K562 (cell line): ENCODE data around the gene EVI5L. TPM values are rescaled to one million over a fixed set of nuclear protein-coding genes. Genes with fewer than 3 reads are reported as not detected.

Experiments used
- ATAC-seq: fragments of 200-7000 bp; cut with Tn5 transposase; 3 replicates; pipeline ENCODE4 v1.9.1; 2020; ENCODE audit warnings: moderate library complexity
- BruUV-seq: library from RNA; stranded (reverse); fragments of 400-500 nt; replicated peaks from 2 replicates; lab custom pipeline; 2021; lab: Mats Ljungman, UMichigan
- CTCF ChIA-PET: fragments of 300-600 bp; formaldehyde crosslinking; extraction: SDS; loops from one replicate; lab custom pipeline; 2021; ENCODE audit warnings: low intra/inter-chr PET ratio; lab: Yijun Ruan, JAX
- POLR2A ChIA-PET: fragments of 300-600, 350-650 bp; sonication (Branson Sonifier 250); formaldehyde crosslinking; extraction: SDS; loops from one replicate; lab custom pipeline; 2021; ENCODE audit warnings: antibody characterized with exemption, inconsistent platforms; lab: Yijun Ruan, JAX
- DNase-seq, 4 experiments: peaks; one replicate each; pipeline versions ENCODE4 v3.0.0 to v3.0.0-alpha.2; 2011 to 2018; ENCODE audit warnings: low spot score in 3 of 4, mixed read lengths in 3 of 4; ENCODE audit errors: extremely low read depth in 1 of 4
- FAIRE-seq: peaks from 2 replicates; lab custom pipeline; 2011; peaks lifted over from hg19 to GRCh38; lab: Jason Lieb, UNC
- H2AFZ ChIP-seq: 2 replicates; pipeline ENCODE4 v1.6.0; 2011; ENCODE audit warnings: low read depth, low read length, control low read depth, inconsistent platforms
- H3K27ac ChIP-seq: fragments of 200-600 bp; 3 replicates; pipeline ENCODE4 v1.8.0; 2011; ENCODE audit warnings: low read depth, mild to moderate bottlenecking, control low read depth, inconsistent platforms, low read length, moderate library complexity, mixed read lengths; ENCODE audit errors: extremely low read depth
- H3K27me3 ChIP-seq, 2 experiments: fragments of 300-600 bp in 1 of 2; 2 replicates in 1 of 2; 3 replicates in 1 of 2; pipeline versions ENCODE4 v1.6.0 to v1.8.0; 2011; ENCODE audit warnings: inconsistent platforms in 2 of 2, low read length in 2 of 2, mild to moderate bottlenecking in 1 of 2, mixed read lengths in 1 of 2, moderate library complexity in 1 of 2; ENCODE audit not compliant: control insufficient read depth in 2 of 2, insufficient read depth in 2 of 2
- H3K36me3 ChIP-seq: fragments of 300-600 bp; 3 replicates; pipeline ENCODE4 v1.8.0; 2011; ENCODE audit warnings: mild to moderate bottlenecking, low read length, inconsistent platforms; ENCODE audit not compliant: control insufficient read depth, insufficient read depth
- H3K4me1 ChIP-seq, 2 experiments: fragments of 200-600 bp in 1 of 2; replicated peaks in 1 of 2; 2 replicates in 1 of 2; 3 replicates in 1 of 2; pipeline versions ENCODE4 v1.5.1 to v1.8.0; 2011; ENCODE audit warnings: inconsistent platforms in 2 of 2, low read length in 2 of 2, mild to moderate bottlenecking in 1 of 2, mixed read lengths in 1 of 2, moderate library complexity in 1 of 2; ENCODE audit not compliant: control insufficient read depth in 2 of 2, insufficient read depth in 2 of 2
- H3K4me2 ChIP-seq: 2 replicates; pipeline ENCODE4 v1.6.1; 2011; ENCODE audit warnings: low read length, control low read depth, inconsistent platforms, mixed read lengths; ENCODE audit not compliant: insufficient read depth
- H3K4me3 ChIP-seq: fragments of 200-600 bp; sonication (generic), shearing (Covaris generic); 2 replicates; pipeline ENCODE4 v1.5.1; 2016; ENCODE audit warnings: control low read depth, inconsistent platforms
- H3K79me2 ChIP-seq: fragments of 200-600 bp; 3 replicates; pipeline ENCODE4 v1.8.0; 2011; ENCODE audit warnings: low read length, inconsistent platforms; ENCODE audit not compliant: control insufficient read depth, insufficient read depth
- H3K9ac ChIP-seq, 2 experiments: 2 replicates each; pipeline versions ENCODE4 v1.6.0 to v1.6.1; 2011; ENCODE audit warnings: low read depth in 2 of 2, low read length in 2 of 2, control low read depth in 1 of 2, inconsistent platforms in 1 of 2, mild to moderate bottlenecking in 1 of 2, mixed read lengths in 1 of 2; ENCODE audit not compliant: insufficient read depth in 1 of 2
- H3K9me1 ChIP-seq: one replicate; pipeline ENCODE4 v1.6.0; 2011; ENCODE audit warnings: inconsistent platforms, mild to moderate bottlenecking, low read length, moderate library complexity; ENCODE audit not compliant: control insufficient read depth, insufficient read depth
- H3K9me3 ChIP-seq: replicated peaks from 2 replicates; pipeline ENCODE4 v1.5.1; 2011; ENCODE audit warnings: low read depth, low read length, inconsistent platforms; ENCODE audit not compliant: control insufficient read depth, insufficient read depth
- H4K20me1 ChIP-seq: replicated peaks from 2 replicates; pipeline ENCODE4 v1.6.1; 2011; ENCODE audit warnings: low read length, inconsistent platforms, mixed read lengths; ENCODE audit not compliant: control insufficient read depth, insufficient read depth
- ARID1B ChIP-seq: fragments of 450-650 bp; IDR thresholded peaks from 2 replicates; pipeline ENCODE4 v1.6.1; 2016; ENCODE audit warnings: antibody characterized with exemption, mild to moderate bottlenecking, inconsistent platforms
- ARID3A ChIP-seq: IDR thresholded peaks from 2 replicates; pipeline ENCODE4 v1.6.1; 2012; ENCODE audit warnings: low read depth, low read length, improper control_type of control experiment, borderline replicate concordance
- BRD4 ChIP-seq: fragments of 200-600 bp; sonication (generic); IDR thresholded peaks from 2 replicates; pipeline ENCODE4 v1.6.1; 2017; ENCODE audit warnings: inconsistent platforms
- C11orf30 ChIP-seq: fragments of 450-650 bp; IDR thresholded peaks from 2 replicates; pipeline ENCODE4 v1.6.1; 2016; ENCODE audit warnings: low read depth, mild to moderate bottlenecking
- CBFA2T2 ChIP-seq: fragments of 450-650 bp; conservative IDR thresholded peaks from 2 replicates; pipeline ENCODE4 v1.6.1; 2017; ENCODE audit warnings: mild to moderate bottlenecking
- CBFA2T3 ChIP-seq: fragments of 450-650 bp; IDR thresholded peaks from 2 replicates; pipeline ENCODE4 v1.6.1; 2017
- CBX3 ChIP-seq, 2 experiments: IDR thresholded peaks; 1 replicate in 1 of 2; 2 replicates in 1 of 2; pipeline ENCODE4 v1.6.1; 2012; ENCODE audit warnings: inconsistent platforms in 2 of 2, low read length in 2 of 2, borderline replicate concordance in 1 of 2, control low read depth in 1 of 2
- FOXA1 ChIP-seq: fragments of 450-650 bp; IDR thresholded peaks from 2 replicates; pipeline ENCODE4 v1.6.1; 2016; ENCODE audit warnings: mild to moderate bottlenecking, borderline replicate concordance
- MAFF ChIP-seq: IDR thresholded peaks from 2 replicates; pipeline ENCODE4 v1.6.1; 2012; ENCODE audit warnings: low read length, improper control_type of control experiment
- MAFG ChIP-seq: fragments of 450-650 bp; conservative IDR thresholded peaks from 2 replicates; pipeline ENCODE4 v1.6.1; 2016; ENCODE audit warnings: missing genetic modification characterization, missing compliant biosample characterization
- MTA2 ChIP-seq: fragments of 450-650 bp; IDR thresholded peaks from 2 replicates; pipeline ENCODE4 v1.6.1; 2016; ENCODE audit warnings: low read depth
- PHF21A ChIP-seq: fragments of 450-650 bp; IDR thresholded peaks from 2 replicates; pipeline ENCODE4 v1.6.1; 2017; ENCODE audit warnings: low read depth, borderline replicate concordance
- PHF8 ChIP-seq: fragments of 200-600 bp; sonication (generic); IDR thresholded peaks from 2 replicates; pipeline ENCODE4 v1.6.1; 2012; ENCODE audit warnings: mixed run types, mild to moderate bottlenecking, inconsistent platforms, low read length, moderate library complexity, borderline replicate concordance
- RCOR1 ChIP-seq, 2 experiments: IDR thresholded peaks; 2 replicates each; pipeline ENCODE4 v1.6.1; 2012; ENCODE audit warnings: low read depth in 2 of 2, low read length in 2 of 2, borderline replicate concordance in 1 of 2, improper control_type of control experiment in 1 of 2
- SMARCA5 ChIP-seq: fragments of 450-650 bp; IDR thresholded peaks from 2 replicates; pipeline ENCODE4 v1.6.1; 2016
- TAL1 ChIP-seq: fragments of 450-650 bp; IDR thresholded peaks from 2 replicates; pipeline ENCODE4 v1.6.1; 2016; ENCODE audit warnings: mild to moderate bottlenecking
- TBL1XR1 ChIP-seq, 2 experiments: IDR thresholded peaks; 2 replicates each; pipeline ENCODE4 v1.6.1; 2012; ENCODE audit warnings: improper control_type of control experiment in 2 of 2, low read length in 2 of 2, mild to moderate bottlenecking in 1 of 2
- TEAD4 ChIP-seq, 2 experiments: sonication (generic) in 1 of 2; formaldehyde crosslinking in 1 of 2; IDR thresholded peaks; 2 replicates each; pipeline versions ENCODE4 v1.6.1 to v1.8.0; 2012 to 2022; ENCODE audit warnings: borderline replicate concordance in 1 of 2, inconsistent platforms in 1 of 2, low read length in 1 of 2, mild to moderate bottlenecking in 1 of 2, missing genetic modification reagents in 1 of 2
- TRIM24 ChIP-seq, 2 experiments: fragments of 450-650 bp; IDR thresholded peaks; 2 replicates each; pipeline ENCODE4 v1.6.1; 2016
- ZNF316 ChIP-seq: fragments of 450-650 bp; IDR thresholded peaks from 2 replicates; pipeline ENCODE4 v1.6.1; 2016
- ZNF766 ChIP-seq: fragments of 200-800 bp; sonication (Bioruptor generic); conservative IDR thresholded peaks from 2 replicates; pipeline ENCODE4 v1.6.1; 2016; ENCODE audit warnings: missing genetic modification characterization, missing compliant biosample characterization
- WGBS: fragments of 100-300 bp; shearing (Covaris generic); methylation state at CpG from one replicate; pipeline ENCODE4 v1.1.6; 2016; ENCODE audit warnings: low coverage, mixed read lengths; ENCODE audit not compliant: insufficient coverage; ENCODE audit errors: missing lambda C conversion rate; 5-methylcytosine and 5-hydroxymethylcytosine counted together
- in situ Hi-C: fragments of 300-500 bp; cut with MboI; formaldehyde crosslinking; loops from 4 replicates; pipeline ENCODE4 v1.15.0; 2018; ENCODE audit warnings: inconsistent platforms, mixed read lengths
- intact Hi-C: fragments of 100-400 bp; cut with micrococcal nuclease; formaldehyde crosslinking; loops from 2 replicates; pipeline ENCODE4 v1.14.2; 2022
- polyA plus RNA-seq, 8 experiments: library from polyadenylated mRNA; depleted of rRNA in 4 of 8; stranded (reverse) in 5 of 8; unstranded in 3 of 8; fragments of >200 nt; fragmentation: Nextera tagmentation in 2 of 8; fragmentation: Illumina TruSeq in 1 of 8; extraction: Ambion mirVana in 2 of 8; extraction: Trizol in 1 of 8; gene quantifications; 2 replicates each; pipeline versions ENCODE4 v1.2.1 to v1.2.3, GENCODE V29; 2011 to 2014; ENCODE audit warnings: inconsistent platforms in 1 of 8, missing spikeins in 1 of 8
- total RNA-seq, 7 experiments: library from RNA; depleted of rRNA in 6 of 7; stranded (reverse); fragments of >200 nt in 6 of 7; fragmentation: Illumina TruSeq in 2 of 7; extraction: Trizol in 2 of 7; gene quantifications; 2 replicates each; pipeline versions ENCODE4 v1.2.1 to v1.2.3, GENCODE V29; 2011 to 2021; ENCODE audit warnings: low replicate concordance in 1 of 7

Gene EVI5L
- total and polyA plus RNA-seq, 9 of the 15 experiments (the other 6 are each of a cell fraction or from before 2014, with no cell fraction given) = 0.69 to 1.8 (median 1.2) TPM; not detected in 2

DNA sequence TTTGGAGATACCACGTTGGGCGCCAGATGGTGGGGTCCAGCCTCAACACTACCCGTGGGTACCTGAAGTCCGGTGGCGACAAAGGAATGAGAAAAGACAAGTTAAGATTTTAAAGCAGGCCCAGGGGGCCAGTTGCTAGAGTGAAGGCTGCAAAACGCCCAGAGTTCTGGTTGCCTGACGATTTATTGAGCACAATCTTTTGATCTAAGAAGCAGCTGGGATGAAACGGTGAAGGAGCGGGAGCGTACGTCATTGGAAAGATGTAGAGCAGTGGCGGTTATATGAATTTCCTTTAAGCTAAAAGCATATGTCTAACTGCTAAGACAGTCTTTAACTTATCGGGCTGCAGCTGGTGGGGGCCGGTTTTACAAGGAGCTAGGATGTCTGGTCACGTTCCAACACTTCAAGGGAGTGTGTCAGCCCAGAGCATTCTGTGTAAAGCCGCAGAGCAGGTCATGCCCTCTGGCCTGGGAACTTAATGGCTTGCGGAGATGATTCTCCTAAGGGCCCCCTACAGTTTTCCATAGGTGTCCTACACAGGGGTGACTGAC lies 28.9 kb upstream of the EVI5L start (continued):
- TF ChIP-seq RCOR1 (IDR thresholded peaks at IDR 0.05; ENCODE audit: borderline replicate concordance in 1 of 2, low read depth in 2 of 2, low read length in 2 of 2) (0 out of 4 replicates have a peak, but pooled peaks of 1 of the 2 experiments have one; percentile 28), TEAD4 (IDR thresholded peaks at IDR 0.05; ENCODE audit: low read length) (peak; percentile 52; the same call in 1 of the 2 replicates), TEAD4 (CRISPR knock-in tag; IDR thresholded peaks at IDR 0.05; ENCODE audit: borderline replicate concordance) (no peak), CBFA2T2 (peak; percentile 66), ARID1B (peak; percentile 35; the same call in 1 of the 2 replicates), SMARCA5 (no peak), TAL1 (peak; percentile 23; the same call in 1 of the 2 replicates), CBX3 (IDR thresholded peaks at IDR 0.05; ENCODE audit: borderline replicate concordance in 1 of 2, low read length in 2 of 2) (peak in 1 of 2 experiments; percentile 51; a peak in 1 of 3 replicates), CBFA2T3 (peak; percentile 78), TRIM24 (IDR thresholded peaks at IDR 0.05) (peak in 1 of 2 experiments; percentile 33; a peak in 1 of 4 replicates)

- H3K9ac ChIP-seq = no peak overlapping the region
- FAIRE-seq (no peak), ATAC-seq (no peak), DNase-seq (no peak)
- no peaks in the 10 kb centered on the region for H3K9me1 ChIP-seq
- H2AFZ ChIP-seq = no peak overlapping the region
- no TSS peak for BruUV-seq
- WGBS = 12% methylated on average over 3 of the region's 3 CpGs
- TF ChIP-seq ARID3A (no peak), MTA2 (no peak), PHF21A (no peak), ZNF766 (CRISPR knock-in tag) (no peak), MAFF (peak; percentile 30; the same call in 1 of the 2 replicates), FOXA1 (no peak), PHF8 (no peak), BRD4 (no peak), MAFG (tag) (peak; percentile 54; the same call in 1 of the 2 replicates), ZNF316 (peak; percentile 82), TBL1XR1 (IDR thresholded peaks at IDR 0.05; ENCODE audit: low read length in 2 of 2) (no peak), C11orf30 (peak; percentile 67)
- H3K27me3 ChIP-seq = peaks cover 7 to 22% of the 10 kb centered on the region in 2 experiments; a peak in 4 of 5 replicates
- H3K4me1 ChIP-seq = no peaks in the 10 kb centered on the region; a peak in 1 of 5 replicates
- H3K27ac ChIP-seq = no peak overlapping the region
- in situ Hi-C loops (loop anchor here (5.0 to 10.0 kb wide), 2 partner anchors 234 to 451 kb away; no protein-coding TSS in a partner anchor), intact Hi-C loops (no loop called here)
- no peaks in the 10 kb centered on the region for H3K36me3 ChIP-seq
- H3K9me3 ChIP-seq = no peaks in the 10 kb centered on the region; the same call in 1 of the 2 replicates
- no peak overlapping the region for H3K4me2 ChIP-seq
- POLR2A ChIA-PET = interaction anchor here (0.6 kb wide), 1 partner anchor 227 kb away, joined by 3 read pairs; no protein-coding TSS in a partner anchor
- H3K4me3 ChIP-seq = no peak overlapping the region
- H3K79me2 ChIP-seq = no peaks in the 10 kb centered on the region
- CTCF ChIA-PET = no interaction called here
- no peaks in the 10 kb centered on the region for H4K20me1 ChIP-seq
Observed at GRCh38 chr19:7806234-7806633, 23.8 kb upstream of the EVI5L start.
